Subcutaneous abdominal adipose tissue (tissue), 5 donors: Measurements from ENCODE around the gene IQCK.
A peak's percentile ranks its signal among the peaks of the same experiment; 100 is the strongest.

Experiments used
- H3K27ac ChIP-seq: one replicate; pipeline ENCODE4 v1.7.0; 2013; ENCODE audit warnings: low read depth, mild to moderate bottlenecking, inconsistent platforms, low read length, moderate library complexity
- H3K27me3 ChIP-seq, 5 donors: one replicate each; pipeline ENCODE4 v1.7.0; 2013; ENCODE audit warnings: low read length in 5 of 5, inconsistent platforms in 1 of 5; ENCODE audit not compliant: control insufficient read depth in 5 of 5, insufficient read depth in 4 of 5
- H3K36me3 ChIP-seq, 5 donors: one replicate each; pipeline ENCODE4 v1.7.0; 2013; ENCODE audit warnings: low read length in 5 of 5; ENCODE audit not compliant: control insufficient read depth in 5 of 5, insufficient read depth in 5 of 5
- H3K4me1 ChIP-seq, 5 donors: one replicate each; pipeline ENCODE4 v1.7.0; 2013; ENCODE audit warnings: low read length in 5 of 5, mild to moderate bottlenecking in 3 of 5, moderate library complexity in 1 of 5; ENCODE audit not compliant: control insufficient read depth in 5 of 5, insufficient read depth in 5 of 5
- H3K4me3 ChIP-seq, 5 donors: one replicate each; pipeline ENCODE4 v1.7.0; 2013; ENCODE audit warnings: low read length in 5 of 5, low read depth in 1 of 5
- H3K9ac ChIP-seq, 5 donors: one replicate each; pipeline ENCODE4 v1.7.0; 2013; ENCODE audit warnings: low read length in 5 of 5, mild to moderate bottlenecking in 4 of 5, moderate library complexity in 3 of 5
- H3K9me3 ChIP-seq, 5 donors: one replicate each; pipeline ENCODE4 v1.7.0; 2013; ENCODE audit warnings: low read length in 5 of 5; ENCODE audit not compliant: control insufficient read depth in 5 of 5
- donor health status: healthy.
- donor health status: healthy.
- donor health status: healthy.
- donor health status: healthy.
- donor health status: healthy.

Gene IQCK

GRCh38 chr16:19861133-19861532 lies 143.1 kb downstream of the IQCK start:
- Histone ChIP-seq H3K36me3 (peaks cover 0 to 52% (median 49%) of the 10 kb centered on the region in 5 donors), H3K4me3 (no peak overlapping the region)

GRCh38 chr16:19861811-19862327 lies 143.8 kb downstream of the IQCK start:
- peaks cover 0 to 4% (median 0%) of the 10 kb centered on the region in 5 donors for H3K27me3 ChIP-seq
- H3K36me3 ChIP-seq = peaks cover 0 to 50% (median 47%) of the 10 kb centered on the region in 5 donors
- H3K4me3 ChIP-seq = no peak overlapping the region
- H3K27ac ChIP-seq = no peak overlapping the region
- H3K9ac ChIP-seq = no peak overlapping the region
- no peaks in the 10 kb centered on the region for H3K9me3 ChIP-seq
- H3K4me1 ChIP-seq = peaks cover 0 to 13% (median 2%) of the 10 kb centered on the region in 5 donors

More at GRCh38 chr16:19861133-19861532, 143.1 kb downstream of the IQCK start:
- H3K27me3 ChIP-seq = peaks cover 0 to 4% (median 0%) of the 10 kb centered on the region in 5 donors
- H3K4me1 ChIP-seq = peaks cover 0 to 9% (median 2%) of the 10 kb centered on the region in 5 donors
- no peak overlapping the region for H3K9ac ChIP-seq
- no peak overlapping the region for H3K27ac ChIP-seq
- no peaks in the 10 kb centered on the region for H3K9me3 ChIP-seq

GRCh38 chr16:19863990-19864389 lies 145.9 kb downstream of the IQCK start:
- H3K9me3 ChIP-seq = no peaks in the 10 kb centered on the region
- H3K9ac ChIP-seq = no peak overlapping the region
- H3K36me3 ChIP-seq = peaks cover 0 to 46% (median 32%) of the 10 kb centered on the region in 5 donors
- peaks cover 0 to 24% (median 2%) of the 10 kb centered on the region in 5 donors for H3K4me1 ChIP-seq
- no peak overlapping the region for H3K4me3 ChIP-seq
- H3K27me3 ChIP-seq = no peaks in the 10 kb centered on the region
- H3K27ac ChIP-seq = no peak overlapping the region

- Histone ChIP-seq H3K36me3 (peaks cover 0 to 44% (median 30%) of the 10 kb centered on the region in 5 donors), H3K9me3 (no peaks in the 10 kb centered on the region), H3K4me3 (no peak overlapping the region), H3K27ac (no peak overlapping the region), H3K27me3 (no peaks in the 10 kb centered on the region), H3K9ac (no peak overlapping the region), H3K4me1 (peaks cover 0 to 24% (median 2%) of the 10 kb centered on the region in 5 donors)
These were observed 146.5 kb downstream of the IQCK start for GRCh38 chr16:19864566-19864965.

GRCh38 chr16:19868421-19868820 lies 150.3 kb downstream of the IQCK start:
- H3K4me3 ChIP-seq = no peak overlapping the region
- no peak overlapping the region for H3K9ac ChIP-seq
- peaks cover 0 to 48% (median 33%) of the 10 kb centered on the region in 5 donors for H3K36me3 ChIP-seq
- no peaks in the 10 kb centered on the region for H3K9me3 ChIP-seq
- H3K4me1 ChIP-seq = peaks cover 0 to 24% (median 2%) of the 10 kb centered on the region in 5 donors
- H3K27me3 ChIP-seq = no peaks in the 10 kb centered on the region
- no peak overlapping the region for H3K27ac ChIP-seq

- Histone ChIP-seq H3K36me3 (peaks cover 0 to 41% (median 28%) of the 10 kb centered on the region in 5 donors), H3K27ac (no peak overlapping the region), H3K27me3 (peaks cover 0 to 8% (median 0%) of the 10 kb centered on the region in 5 donors), H3K9ac (no peak overlapping the region), H3K9me3 (no peaks in the 10 kb centered on the region), H3K4me3 (no peak overlapping the region), H3K4me1 (peaks cover 0 to 44% (median 16%) of the 10 kb centered on the region in 5 donors)
These were observed 153.7 kb downstream of the IQCK start for GRCh38 chr16:19871721-19872120.

- no peak overlapping the region for H3K27ac ChIP-seq
These were observed 154.2 kb downstream of the IQCK start for GRCh38 chr16:19872179-19872863.

GRCh38 chr16:19872935-19873334 lies 154.9 kb downstream of the IQCK start:
- Histone ChIP-seq H3K9ac (no peak overlapping the region), H3K27me3 (peaks cover 0 to 8% (median 0%) of the 10 kb centered on the region in 5 donors), H3K27ac (no peak overlapping the region), H3K4me1 (peaks cover 0 to 46% (median 16%) of the 10 kb centered on the region in 5 donors), H3K4me3 (no peak overlapping the region), H3K9me3 (no peaks in the 10 kb centered on the region), H3K36me3 (peaks cover 0 to 33% (median 27%) of the 10 kb centered on the region in 5 donors)

More at GRCh38 chr16:19872179-19872863, 154.2 kb downstream of the IQCK start:
- Histone ChIP-seq H3K4me1 (peaks cover 0 to 44% (median 16%) of the 10 kb centered on the region in 5 donors), H3K27me3 (peaks cover 0 to 8% (median 0%) of the 10 kb centered on the region in 5 donors), H3K36me3 (peaks cover 0 to 35% (median 28%) of the 10 kb centered on the region in 5 donors), H3K9ac (no peak overlapping the region), H3K9me3 (no peaks in the 10 kb centered on the region), H3K4me3 (no peak overlapping the region)

GRCh38 chr16:19874026-19874425 lies 156.0 kb downstream of the IQCK start:
- peak overlapping the region; percentile 45 for H3K27ac ChIP-seq
- H3K9me3 ChIP-seq = no peaks in the 10 kb centered on the region
- H3K36me3 ChIP-seq = peaks cover 0 to 30% (median 27%) of the 10 kb centered on the region in 5 donors
- H3K27me3 ChIP-seq = peaks cover 0 to 8% (median 0%) of the 10 kb centered on the region in 5 donors
- peak overlapping the region in 1 of 5 donors; percentile 44 for H3K4me3 ChIP-seq
- peak overlapping the region in 1 of 5 donors; percentile 41 for H3K9ac ChIP-seq
- H3K4me1 ChIP-seq = peaks cover 0 to 47% (median 16%) of the 10 kb centered on the region in 5 donors
